ENCODE data around the gene CTDP1.

Gene CTDP1

DNA sequence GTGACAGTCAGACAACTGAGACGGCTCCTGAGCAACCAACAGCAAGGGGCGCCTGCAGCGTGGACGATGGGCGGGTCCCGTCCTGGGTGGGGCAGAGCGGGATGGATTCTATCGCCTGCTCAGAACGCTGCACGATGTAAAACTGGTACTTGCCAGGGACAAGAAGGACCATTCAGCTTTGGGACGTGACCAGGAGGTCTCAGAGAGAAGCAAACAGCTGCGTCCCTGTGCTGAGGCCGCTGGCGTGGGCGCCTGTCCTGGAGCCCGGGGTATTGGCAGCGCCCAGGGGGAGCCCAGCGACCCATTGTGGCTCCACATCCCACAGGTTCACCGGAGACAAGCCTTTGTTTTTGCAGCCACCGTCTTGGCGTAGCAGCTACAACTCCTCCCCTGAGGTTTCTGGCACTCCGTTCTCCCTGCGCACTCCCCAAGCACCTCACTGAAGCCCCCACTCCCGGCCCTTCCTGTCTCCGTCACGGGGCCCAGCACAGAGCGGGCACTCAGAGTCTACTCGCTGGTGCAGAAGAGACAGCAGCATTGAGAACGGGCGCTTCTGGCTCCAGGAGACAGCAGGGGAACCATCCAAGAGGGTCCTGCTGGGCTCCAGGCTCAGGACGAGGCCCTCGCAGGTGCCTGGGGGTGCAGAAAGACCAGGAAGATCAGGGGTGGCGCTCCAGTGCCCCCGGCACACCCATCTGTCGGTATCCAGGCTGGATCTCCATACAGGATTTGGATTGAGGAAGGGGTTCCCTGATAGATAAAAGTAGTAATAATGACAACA, 96.0 kb downstream of the CTDP1 start:
- Histone ChIP-seq H3K9ac (ENCODE audit: low read length in 5 of 5) (no peak overlapping the region), H3K4me1 (ENCODE audit: control insufficient read depth in 5 of 5, insufficient read depth in 5 of 5, low read length in 5 of 5) (peaks cover 0 to 2% (median 0%) of the 10 kb centered on the region in 5 donors), H3K4me3 (ENCODE audit: low read depth in 1 of 5, low read length in 5 of 5) (no peak overlapping the region), H3K36me3 (ENCODE audit: control insufficient read depth in 5 of 5, insufficient read depth in 5 of 5, low read length in 5 of 5) (no peaks in the 10 kb centered on the region), H3K27me3 (ENCODE audit: control insufficient read depth in 5 of 5, insufficient read depth in 4 of 5, low read length in 5 of 5) (peaks cover 10 to 38% (median 31%) of the 10 kb centered on the region in 5 donors), H3K27ac (ENCODE audit: low read depth, low read length) (no peak overlapping the region), H3K9me3 (ENCODE audit: control insufficient read depth in 5 of 5, low read length in 5 of 5) (peaks cover 0 to 4% (median 0%) of the 10 kb centered on the region in 5 donors)

DNA sequence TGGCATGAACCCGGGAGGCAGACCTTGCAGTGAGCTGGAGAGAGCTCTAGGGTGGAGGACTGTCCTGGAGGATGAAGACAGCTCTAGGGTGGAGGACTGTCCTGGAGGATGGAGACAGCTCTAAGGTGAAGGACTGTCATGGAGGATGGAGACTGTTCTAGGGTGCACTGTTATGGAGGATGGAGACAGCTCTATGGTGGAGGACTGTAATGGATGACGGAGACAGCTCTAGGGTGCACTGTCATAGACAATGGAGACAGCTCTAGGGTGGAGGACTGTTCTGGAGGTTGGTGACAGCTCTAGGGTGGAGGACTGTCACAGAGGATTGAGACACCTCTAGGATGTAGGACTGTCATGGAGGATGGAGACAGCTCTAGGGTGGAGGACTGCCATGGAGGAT, 97.1 kb downstream of the CTDP1 start:
- Histone ChIP-seq H3K4me3 (ENCODE audit: low read depth in 1 of 5, low read length in 5 of 5) (no peak overlapping the region), H3K27me3 (ENCODE audit: control insufficient read depth in 5 of 5, insufficient read depth in 4 of 5, low read length in 5 of 5) (peaks cover 10 to 38% (median 32%) of the 10 kb centered on the region in 5 donors), H3K27ac (ENCODE audit: low read depth, low read length) (no peak overlapping the region), H3K36me3 (ENCODE audit: control insufficient read depth in 5 of 5, insufficient read depth in 5 of 5, low read length in 5 of 5) (no peaks in the 10 kb centered on the region), H3K9ac (ENCODE audit: low read length in 5 of 5) (no peak overlapping the region), H3K4me1 (ENCODE audit: control insufficient read depth in 5 of 5, insufficient read depth in 5 of 5, low read length in 5 of 5) (peaks cover 0 to under 1% (median 0%) of the 10 kb centered on the region in 5 donors), H3K9me3 (ENCODE audit: control insufficient read depth in 5 of 5, low read length in 5 of 5) (peaks cover 0 to 4% (median 0%) of the 10 kb centered on the region in 5 donors)

DNA sequence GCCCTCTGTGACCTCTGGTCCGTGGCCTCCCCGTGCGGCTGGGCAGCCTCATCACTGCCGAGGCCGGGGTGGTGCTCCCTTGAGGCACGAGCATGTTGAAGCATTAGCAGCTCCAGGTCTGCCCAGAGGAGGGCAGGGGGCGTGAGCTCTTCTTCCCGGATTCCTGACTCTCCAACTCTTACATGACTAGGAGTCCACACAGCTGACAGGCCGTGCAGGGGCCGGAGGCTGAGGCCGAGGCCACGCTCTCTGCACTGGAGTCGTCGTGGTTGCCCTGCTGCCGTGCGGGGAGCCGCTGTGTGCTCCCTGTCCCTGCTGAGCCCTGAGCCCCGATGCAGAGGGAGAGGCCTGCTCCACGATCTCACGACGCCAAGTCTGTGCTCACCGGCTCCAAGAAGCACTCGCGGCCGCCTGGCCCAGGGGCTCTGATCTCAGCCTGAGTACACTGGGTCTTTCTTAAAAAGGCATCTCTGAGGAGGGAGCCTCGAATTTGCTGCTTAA, 98.7 kb downstream of the CTDP1 start:
- H3K4me3 ChIP-seq (ENCODE audit: low read depth in 1 of 5, low read length in 5 of 5) = no peak overlapping the region
- H3K36me3 ChIP-seq (ENCODE audit: control insufficient read depth in 5 of 5, insufficient read depth in 5 of 5, low read length in 5 of 5) = no peaks in the 10 kb centered on the region
- peaks cover 0 to 4% (median 0%) of the 10 kb centered on the region in 5 donors for H3K9me3 ChIP-seq (ENCODE audit: control insufficient read depth in 5 of 5, low read length in 5 of 5)
- no peak overlapping the region for H3K27ac ChIP-seq (ENCODE audit: low read depth, low read length)
- no peaks in the 10 kb centered on the region for H3K4me1 ChIP-seq (ENCODE audit: control insufficient read depth in 5 of 5, insufficient read depth in 5 of 5, low read length in 5 of 5)
- no peak overlapping the region for H3K9ac ChIP-seq (ENCODE audit: low read length in 5 of 5)
- peaks cover 10 to 32% (median 22%) of the 10 kb centered on the region in 5 donors for H3K27me3 ChIP-seq (ENCODE audit: control insufficient read depth in 5 of 5, insufficient read depth in 4 of 5, low read length in 5 of 5)

DNA sequence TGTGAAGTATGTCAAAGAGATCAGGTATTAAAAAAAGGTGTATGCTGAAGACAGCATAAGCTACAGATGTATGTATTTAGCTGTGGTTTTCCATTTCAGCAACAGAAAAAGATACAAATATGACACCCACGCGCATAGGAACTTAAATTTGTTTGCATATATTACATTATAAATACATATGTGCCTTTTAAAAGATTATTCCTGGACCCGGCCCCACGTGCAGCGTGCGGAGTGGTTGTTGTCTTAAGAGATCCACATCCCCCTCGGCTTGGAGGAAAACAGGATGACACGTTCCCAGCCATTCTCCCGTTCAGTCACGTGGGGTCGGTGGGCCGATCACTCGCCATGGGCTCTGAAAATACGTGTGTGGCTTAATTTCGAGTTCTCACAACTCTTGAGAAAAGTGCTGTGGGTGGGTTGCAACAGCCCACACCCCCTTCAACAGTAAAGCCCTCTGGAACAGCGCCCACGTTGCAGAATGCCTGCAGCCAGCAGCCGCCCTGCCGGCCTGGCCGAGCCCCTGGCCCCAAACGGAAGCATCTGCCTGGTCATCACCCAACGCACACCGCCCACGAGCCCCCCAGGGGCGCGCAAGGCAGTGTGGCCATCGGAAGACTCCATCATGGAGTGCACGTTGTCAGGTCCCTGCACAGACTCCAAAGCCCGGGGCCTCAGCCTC, 99.6 kb downstream of the CTDP1 start:
- Histone ChIP-seq H3K36me3 (ENCODE audit: control insufficient read depth in 5 of 5, insufficient read depth in 5 of 5, low read length in 5 of 5) (no peaks in the 10 kb centered on the region), H3K4me1 (ENCODE audit: control insufficient read depth in 5 of 5, insufficient read depth in 5 of 5, low read length in 5 of 5) (no peaks in the 10 kb centered on the region), H3K9me3 (ENCODE audit: control insufficient read depth in 5 of 5, low read length in 5 of 5) (peaks cover 0 to 4% (median 0%) of the 10 kb centered on the region in 5 donors), H3K27ac (ENCODE audit: low read depth, low read length) (no peak overlapping the region), H3K4me3 (ENCODE audit: low read depth in 1 of 5, low read length in 5 of 5) (no peak overlapping the region), H3K9ac (ENCODE audit: low read length in 5 of 5) (no peak overlapping the region), H3K27me3 (ENCODE audit: control insufficient read depth in 5 of 5, insufficient read depth in 4 of 5, low read length in 5 of 5) (peaks cover 12 to 39% (median 26%) of the 10 kb centered on the region in 5 donors)

DNA sequence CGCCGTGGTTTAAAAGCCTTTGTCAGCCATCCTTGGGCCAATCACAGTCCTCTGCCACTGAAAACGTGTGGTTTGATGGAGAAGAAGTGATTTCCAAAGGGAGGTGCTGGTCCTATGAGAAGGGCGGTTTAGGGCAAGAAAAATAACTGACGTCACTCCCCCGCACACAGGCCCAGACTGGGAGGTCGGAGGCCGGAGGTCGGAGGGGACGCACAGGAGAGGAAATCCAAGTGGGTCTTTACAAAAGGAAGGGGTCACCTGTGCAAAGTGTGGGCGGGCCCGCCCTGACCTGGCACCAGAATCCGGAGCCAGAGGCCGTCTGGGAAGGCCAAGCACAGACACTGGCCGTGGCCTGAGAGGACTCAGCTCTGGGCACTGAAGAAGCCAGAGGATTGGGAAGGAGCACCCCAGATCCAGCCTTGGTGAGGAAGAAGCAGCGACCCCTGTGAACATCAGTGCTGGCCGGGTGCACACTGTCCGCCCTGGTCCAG, 100.1 kb downstream of the CTDP1 start:
- no peaks in the 10 kb centered on the region for H3K36me3 ChIP-seq (ENCODE audit: control insufficient read depth in 5 of 5, insufficient read depth in 5 of 5, low read length in 5 of 5)
- H3K9ac ChIP-seq (ENCODE audit: low read length in 5 of 5) = no peak overlapping the region
- no peak overlapping the region for H3K4me3 ChIP-seq (ENCODE audit: low read depth in 1 of 5, low read length in 5 of 5)
- no peaks in the 10 kb centered on the region for H3K4me1 ChIP-seq (ENCODE audit: control insufficient read depth in 5 of 5, insufficient read depth in 5 of 5, low read length in 5 of 5)
- no peak overlapping the region for H3K27ac ChIP-seq (ENCODE audit: low read depth, low read length)
- H3K9me3 ChIP-seq (ENCODE audit: control insufficient read depth in 5 of 5, low read length in 5 of 5) = peaks cover 0 to 4% (median 0%) of the 10 kb centered on the region in 5 donors
- peaks cover 14 to 45% (median 30%) of the 10 kb centered on the region in 5 donors for H3K27me3 ChIP-seq (ENCODE audit: control insufficient read depth in 5 of 5, insufficient read depth in 4 of 5, low read length in 5 of 5)

DNA sequence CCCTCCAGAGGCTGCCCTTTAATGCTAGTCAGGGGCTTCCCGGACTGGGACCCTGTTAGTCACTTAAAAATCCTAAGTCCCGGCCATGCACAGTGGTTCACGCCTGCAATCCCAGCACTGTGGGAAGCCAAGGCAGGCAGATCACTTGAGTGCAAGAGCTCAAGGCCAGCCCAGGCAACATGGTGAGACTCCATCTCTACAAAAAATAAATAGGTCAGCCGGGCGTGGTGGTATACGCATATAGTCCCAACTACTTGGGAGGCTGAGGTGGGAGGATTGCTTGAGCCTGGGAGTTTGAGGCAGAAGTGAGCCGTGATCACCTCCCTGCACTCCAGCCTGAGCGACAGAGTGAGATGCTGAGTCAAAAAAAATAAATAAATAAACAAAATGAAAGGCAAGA, 100.9 kb downstream of the CTDP1 start:
- Histone ChIP-seq H3K27ac (ENCODE audit: low read depth, low read length) (no peak overlapping the region), H3K27me3 (ENCODE audit: control insufficient read depth in 5 of 5, insufficient read depth in 4 of 5, low read length in 5 of 5) (peaks cover 14 to 46% (median 32%) of the 10 kb centered on the region in 5 donors), H3K36me3 (ENCODE audit: control insufficient read depth in 5 of 5, insufficient read depth in 5 of 5, low read length in 5 of 5) (no peaks in the 10 kb centered on the region), H3K9ac (ENCODE audit: low read length in 5 of 5) (no peak overlapping the region), H3K4me1 (ENCODE audit: control insufficient read depth in 5 of 5, insufficient read depth in 5 of 5, low read length in 5 of 5) (no peaks in the 10 kb centered on the region), H3K4me3 (ENCODE audit: low read depth in 1 of 5, low read length in 5 of 5) (no peak overlapping the region), H3K9me3 (ENCODE audit: control insufficient read depth in 5 of 5, low read length in 5 of 5) (peaks cover 0 to 4% (median 0%) of the 10 kb centered on the region in 5 donors)

DNA sequence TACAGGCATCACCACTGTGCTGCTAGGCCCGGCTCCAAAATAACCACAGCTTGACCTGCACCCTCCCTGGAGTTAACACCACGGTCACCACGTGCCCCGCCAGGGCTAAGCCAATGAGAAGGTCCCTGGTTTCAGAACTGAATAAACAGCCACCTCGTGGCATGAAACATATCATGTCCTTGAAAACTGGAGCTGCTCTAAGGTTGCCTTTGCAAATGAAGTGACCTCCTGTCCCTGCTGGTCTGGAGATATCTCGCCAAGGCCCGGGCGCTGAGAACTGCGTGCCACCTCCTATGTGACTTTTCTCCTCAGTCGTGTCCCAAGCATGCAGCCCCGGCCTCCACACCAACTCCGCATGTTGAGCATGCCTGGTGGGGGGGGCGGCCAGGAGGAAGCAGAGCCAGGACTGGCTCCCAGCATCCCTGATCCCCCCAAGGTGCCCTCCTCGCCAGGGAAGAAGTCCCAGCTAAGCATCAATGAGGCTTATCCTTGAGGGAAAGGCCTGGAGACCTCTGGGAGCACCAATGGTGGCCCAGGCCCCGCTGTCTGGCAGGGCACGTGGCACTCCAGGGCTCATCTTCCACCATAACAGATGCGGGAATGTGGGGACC, 101.8 kb downstream of the CTDP1 start:
- no peak overlapping the region for H3K27ac ChIP-seq (ENCODE audit: low read depth, low read length)
- no peak overlapping the region for H3K4me3 ChIP-seq (ENCODE audit: low read depth in 1 of 5, low read length in 5 of 5)
- peaks cover 0 to 4% (median 0%) of the 10 kb centered on the region in 5 donors for H3K9me3 ChIP-seq (ENCODE audit: control insufficient read depth in 5 of 5, low read length in 5 of 5)
- peaks cover 16 to 47% (median 36%) of the 10 kb centered on the region in 5 donors for H3K27me3 ChIP-seq (ENCODE audit: control insufficient read depth in 5 of 5, insufficient read depth in 4 of 5, low read length in 5 of 5)
- no peaks in the 10 kb centered on the region for H3K4me1 ChIP-seq (ENCODE audit: control insufficient read depth in 5 of 5, insufficient read depth in 5 of 5, low read length in 5 of 5)
- no peak overlapping the region for H3K9ac ChIP-seq (ENCODE audit: low read length in 5 of 5)
- H3K36me3 ChIP-seq (ENCODE audit: control insufficient read depth in 5 of 5, insufficient read depth in 5 of 5, low read length in 5 of 5) = no peaks in the 10 kb centered on the region

DNA sequence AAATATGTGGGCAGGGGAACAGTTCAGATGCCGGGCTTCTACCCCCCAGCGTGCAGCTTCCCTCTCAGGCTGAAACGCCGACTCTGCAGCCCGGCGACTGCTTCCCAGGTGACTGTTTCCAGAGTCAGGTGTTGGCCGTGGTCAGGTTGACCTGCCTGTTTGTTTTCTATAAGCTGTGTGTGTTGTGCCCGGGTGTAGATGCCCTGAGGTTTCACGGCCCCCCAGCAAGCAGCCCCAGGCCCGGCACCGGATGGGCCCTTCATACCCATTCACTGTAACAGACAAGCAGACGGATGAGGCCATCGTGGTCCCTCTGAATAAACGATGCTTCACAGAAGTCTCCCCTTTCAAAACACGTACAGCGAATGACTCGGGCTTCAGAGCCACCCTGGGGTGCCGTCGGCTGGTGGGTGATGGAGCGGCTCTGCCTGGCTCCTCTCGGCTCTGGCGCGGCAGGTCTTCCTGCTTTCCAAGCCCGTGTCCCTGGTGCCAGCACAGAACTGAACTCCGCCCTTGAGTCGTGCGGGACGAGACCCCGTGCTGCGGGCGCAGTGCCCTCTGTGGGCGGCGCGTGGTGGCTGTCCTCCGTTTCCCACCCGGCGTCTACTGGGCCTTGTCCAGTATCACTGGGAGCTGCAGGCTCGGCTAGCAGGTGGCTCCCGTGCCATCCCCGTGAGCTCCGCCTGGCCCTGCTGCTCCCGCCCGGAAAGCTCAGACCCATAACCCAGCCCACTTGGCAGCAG, 103.1 kb downstream of the CTDP1 start:
- no peaks in the 10 kb centered on the region for H3K4me1 ChIP-seq (ENCODE audit: control insufficient read depth in 5 of 5, insufficient read depth in 5 of 5, low read length in 5 of 5)
- peaks cover 24 to 48% (median 43%) of the 10 kb centered on the region in 5 donors for H3K27me3 ChIP-seq (ENCODE audit: control insufficient read depth in 5 of 5, insufficient read depth in 4 of 5, low read length in 5 of 5)
- no peaks in the 10 kb centered on the region for H3K36me3 ChIP-seq (ENCODE audit: control insufficient read depth in 5 of 5, insufficient read depth in 5 of 5, low read length in 5 of 5)
- H3K9me3 ChIP-seq (ENCODE audit: control insufficient read depth in 5 of 5, low read length in 5 of 5) = no peaks in the 10 kb centered on the region
- H3K4me3 ChIP-seq (ENCODE audit: low read depth in 1 of 5, low read length in 5 of 5) = no peak overlapping the region
- H3K27ac ChIP-seq (ENCODE audit: low read depth, low read length) = no peak overlapping the region
- no peak overlapping the region for H3K9ac ChIP-seq (ENCODE audit: low read length in 5 of 5)

DNA sequence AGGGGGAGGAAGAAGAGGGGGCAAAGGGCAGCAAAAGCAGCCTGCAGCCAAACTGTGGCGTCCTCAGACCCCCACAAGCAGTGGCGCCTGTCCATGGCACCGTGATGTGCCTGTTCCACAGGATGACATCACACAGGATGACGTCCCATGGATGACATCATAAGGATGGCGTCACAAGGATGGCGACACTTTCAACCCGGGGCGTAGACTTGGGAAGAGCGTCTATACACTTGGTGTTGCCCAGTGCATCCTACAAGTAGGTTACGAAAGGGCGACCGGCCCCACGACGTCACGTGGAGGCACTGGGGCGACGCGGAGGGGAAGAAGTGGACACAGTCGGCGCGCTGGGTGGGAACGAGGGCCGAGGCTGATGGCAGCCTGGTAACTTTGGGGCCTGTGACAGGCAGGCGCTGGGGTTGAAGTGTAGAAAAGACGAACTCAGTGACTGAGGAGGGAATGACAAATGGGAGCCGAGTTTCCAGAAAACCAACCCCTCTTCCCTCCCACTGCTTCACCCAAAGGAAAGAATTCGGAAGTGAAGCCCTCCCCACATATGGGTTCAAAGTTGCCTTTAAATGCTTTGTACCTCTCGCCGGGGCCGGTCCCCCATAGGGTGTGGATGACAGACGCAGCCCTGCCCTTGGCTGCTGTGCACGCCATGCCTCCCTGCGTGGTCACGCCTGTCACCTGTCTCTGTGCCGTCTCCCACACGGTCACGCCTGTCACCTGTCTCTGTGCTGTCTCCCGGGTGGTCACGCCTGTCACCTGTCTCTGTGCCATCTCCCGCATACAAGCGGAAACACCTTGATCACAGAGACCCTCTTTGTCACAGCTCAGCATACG, 104.7 kb downstream of the CTDP1 start:
- H3K27ac ChIP-seq (ENCODE audit: low read depth, low read length) = no peak overlapping the region
- H3K4me1 ChIP-seq (ENCODE audit: control insufficient read depth in 5 of 5, insufficient read depth in 5 of 5, low read length in 5 of 5) = peaks cover 0 to 7% (median 3%) of the 10 kb centered on the region in 5 donors
- H3K9me3 ChIP-seq (ENCODE audit: control insufficient read depth in 5 of 5, low read length in 5 of 5) = peaks cover 0 to 3% (median 0%) of the 10 kb centered on the region in 5 donors
- no peak overlapping the region for H3K9ac ChIP-seq (ENCODE audit: low read length in 5 of 5)
- no peak overlapping the region for H3K4me3 ChIP-seq (ENCODE audit: low read depth in 1 of 5, low read length in 5 of 5)
- peaks cover 21 to 52% (median 44%) of the 10 kb centered on the region in 5 donors for H3K27me3 ChIP-seq (ENCODE audit: control insufficient read depth in 5 of 5, insufficient read depth in 4 of 5, low read length in 5 of 5)
- H3K36me3 ChIP-seq (ENCODE audit: control insufficient read depth in 5 of 5, insufficient read depth in 5 of 5, low read length in 5 of 5) = no peaks in the 10 kb centered on the region
